Measurements from ENCODE around the gene SAMD4B.

SAMD4B gene

GRCh38 chr19:39412100-39412866 is 70.1 kb downstream of the SAMD4B start, which contains the start of gene PLEKHG2:
Gene PLEKHG2 (plus strand): TSS chr19:39412669. CDS start chr19:39414087, 1,418 bp downstream.
- DNase-seq: peak; percentile 99

- DNase-seq: no peak
Measured at GRCh38 chr19:39412867-39413271, 70.6 kb downstream of the SAMD4B start.

GRCh38 chr19:39413272-39413910 is 71.2 kb downstream of the SAMD4B start:
- DNase-seq: no peak

GRCh38 chr19:39413911-39414608 is 71.8 kb downstream of the SAMD4B start:
- no peak for DNase-seq

- DNase-seq: no peak
Measured at GRCh38 chr19:39415111-39416046, 73.2 kb downstream of the SAMD4B start.

GRCh38 chr19:39416152-39417120 is 74.2 kb downstream of the SAMD4B start:
- no peak for DNase-seq

- no peak for DNase-seq
Measured at GRCh38 chr19:39417463-39418181, 75.4 kb downstream of the SAMD4B start.

- DNase-seq: no peak
Measured at GRCh38 chr19:39419003-39419402, 76.8 kb downstream of the SAMD4B start.

- no peak for DNase-seq
Measured at GRCh38 chr19:39420769-39421168, 78.5 kb downstream of the SAMD4B start.

GRCh38 chr19:39422020-39422419 is 79.8 kb downstream of the SAMD4B start:
- DNase-seq: no peak

- no peak for DNase-seq
Measured at GRCh38 chr19:39423258-39424086, 81.3 kb downstream of the SAMD4B start.

- DNase-seq: no peak
Measured at GRCh38 chr19:39424934-39425333, 82.7 kb downstream of the SAMD4B start.

- DNase-seq: no peak
Measured at GRCh38 chr19:39425744-39426143, 83.5 kb downstream of the SAMD4B start.

- no peak for DNase-seq
Measured at GRCh38 chr19:39426170-39426569, 83.9 kb downstream of the SAMD4B start.

- DNase-seq: no peak
Measured at GRCh38 chr19:39427707-39428106, 85.5 kb downstream of the SAMD4B start.

- DNase-seq: no peak
Measured at GRCh38 chr19:39428283-39429112, 86.3 kb downstream of the SAMD4B start.

- DNase-seq: peak; percentile 74
Measured at GRCh38 chr19:39430675-39431593, 88.7 kb downstream of the SAMD4B start.

- DNase-seq: no peak
Measured at GRCh38 chr19:39432677-39433025, 90.4 kb downstream of the SAMD4B start.

All from stimulated activated CD4-positive, alpha-beta T cell treated with anti-CD3 and anti-CD28 coated beads, Interleukin-15, amount 100 ng/mL, for 24 hours (primary cell).